Placental epithelial cell (primary cell): ENCODE data around the gene TSPAN18. TPM values are rescaled to one million over a fixed set of nuclear protein-coding genes. Genes with fewer than 3 reads are reported as not detected.

Experiments
- total RNA-seq: library from RNA; depleted of rRNA; stranded (reverse); fragments of >200 nt; gene quantifications from 2 replicates; pipeline ENCODE4 v1.2.3, GENCODE V29; 2012

The TSPAN18 gene, protein sequence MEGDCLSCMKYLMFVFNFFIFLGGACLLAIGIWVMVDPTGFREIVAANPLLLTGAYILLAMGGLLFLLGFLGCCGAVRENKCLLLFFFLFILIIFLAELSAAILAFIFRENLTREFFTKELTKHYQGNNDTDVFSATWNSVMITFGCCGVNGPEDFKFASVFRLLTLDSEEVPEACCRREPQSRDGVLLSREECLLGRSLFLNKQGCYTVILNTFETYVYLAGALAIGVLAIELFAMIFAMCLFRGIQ
- total RNA-seq, result under 0.01 TPM in 1 of 2 replicates, not detected in the other

DNA sequence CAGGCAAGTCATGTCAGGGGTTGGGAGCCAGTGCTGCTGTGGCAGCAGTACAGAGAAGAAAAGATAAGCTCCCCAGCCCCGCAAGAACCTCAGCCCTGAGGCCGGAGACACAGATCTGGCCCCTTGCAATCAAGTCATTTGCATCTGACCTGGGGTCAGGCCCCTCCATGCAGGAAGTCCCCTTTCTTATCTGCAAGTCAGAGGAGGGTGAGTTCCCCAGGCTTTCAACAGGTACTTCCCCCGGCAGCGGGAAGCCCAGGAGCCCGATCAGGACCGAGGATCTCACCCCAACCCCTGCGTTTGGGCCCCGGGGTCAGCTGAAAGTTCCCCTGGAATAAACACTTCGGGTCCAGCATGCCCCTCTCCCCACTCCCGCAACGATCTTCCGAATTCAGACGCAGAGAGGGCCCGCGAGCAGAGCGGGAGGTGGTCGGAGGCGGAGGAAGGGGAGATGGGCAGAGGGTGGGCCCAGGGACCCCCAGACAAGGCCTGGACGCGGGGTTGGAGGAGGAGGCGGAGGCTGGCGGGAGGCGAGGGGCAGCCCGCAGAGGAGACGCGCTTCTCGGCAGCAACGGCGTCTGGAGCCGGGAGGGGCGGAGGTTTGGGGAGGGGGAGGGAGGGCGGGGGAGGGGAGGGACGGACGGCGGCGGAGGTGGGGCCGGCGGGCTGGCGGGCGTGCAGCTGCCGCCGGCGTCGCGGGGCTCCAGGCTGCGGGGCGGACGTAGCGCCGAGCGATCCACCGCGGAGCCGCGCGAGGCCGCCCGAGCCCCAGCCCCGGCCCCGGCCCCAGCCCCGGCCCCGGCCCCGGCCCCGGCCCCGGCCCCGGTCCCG lies at the start of gene TSPAN18:
TSS of gene TSPAN18 (plus strand) at position 680 of the 831 bp plus-strand sequence. CDS start 179,455 bp downstream, outside the sequence.

DNA sequence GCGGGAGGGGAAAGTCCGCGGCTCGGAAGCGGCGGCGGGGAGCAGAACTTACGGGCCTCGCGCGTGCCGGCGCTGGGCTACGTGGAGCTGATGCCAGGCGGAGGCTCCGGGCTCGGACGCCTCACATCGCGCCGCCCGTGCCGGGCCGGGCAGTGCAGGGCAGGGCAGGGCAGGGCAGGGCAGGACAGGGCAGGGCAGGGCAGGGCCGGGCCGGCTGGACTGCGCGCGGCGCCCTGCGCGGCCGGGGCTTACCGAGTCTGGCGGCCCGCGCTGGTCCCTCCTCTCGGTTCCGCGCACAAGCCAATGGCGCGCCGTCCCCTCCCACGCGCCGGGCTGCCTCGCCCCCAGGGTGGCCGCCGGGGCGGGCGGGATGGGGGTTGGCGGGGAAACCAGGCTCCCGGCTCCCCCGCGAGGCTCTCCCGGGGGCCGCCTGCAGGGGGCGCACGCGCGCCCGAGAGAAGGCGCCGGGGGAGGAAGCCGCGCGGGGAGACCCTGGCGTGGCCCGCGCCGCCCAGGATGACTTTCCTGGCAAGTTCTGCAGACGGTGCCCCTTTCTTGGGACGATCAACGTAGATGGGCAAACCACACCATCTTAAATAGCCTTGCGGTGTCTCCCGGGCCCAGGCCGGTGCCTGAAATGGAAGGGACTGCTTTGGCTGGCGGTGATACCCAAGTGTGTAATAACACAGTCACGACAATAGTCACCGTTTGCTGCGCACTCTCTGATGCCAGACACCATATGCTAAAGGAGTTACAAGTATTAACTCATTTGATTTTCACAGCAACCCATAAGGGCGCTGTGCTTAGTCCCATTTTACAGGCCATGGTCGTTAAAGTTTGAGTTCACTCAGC lies 224.1 kb downstream of the TSPAN18 start, which contains the start of gene TP53I11:
TSS of gene TP53I11 (minus strand) at position 259 of the 852 bp plus-strand sequence. CDS start 12,548 bp downstream, outside the sequence.

Other genes with a start within 250 kb of the TSPAN18 start
- gene CD82, start 161.3 kb upstream of the TSPAN18 start, total RNA-seq, result 4.3 and 8.8 TPM in 2 replicates
- gene TP53I11, start 223.9 kb downstream of the TSPAN18 start, total RNA-seq, result under 0.01 TPM in 1 of 2 replicates, not detected in the other